HL-60 (cell line): ENCODE results near the gene FAM171A1.

ENCODE experiments used
- POLR2AphosphoS5 ChIP-seq: IDR thresholded peaks from 2 replicates; pipeline ENCODE4 v1.6.1; 2012; ENCODE audit warnings: low read depth
- TF ChIP-seq, protein P1 (sequence below): IDR thresholded peaks from one replicate; pipeline ENCODE4 v1.5.1; 2011; ENCODE audit warnings: low read length, control low read depth, inconsistent platforms; ENCODE audit not compliant: insufficient read depth

DNA sequence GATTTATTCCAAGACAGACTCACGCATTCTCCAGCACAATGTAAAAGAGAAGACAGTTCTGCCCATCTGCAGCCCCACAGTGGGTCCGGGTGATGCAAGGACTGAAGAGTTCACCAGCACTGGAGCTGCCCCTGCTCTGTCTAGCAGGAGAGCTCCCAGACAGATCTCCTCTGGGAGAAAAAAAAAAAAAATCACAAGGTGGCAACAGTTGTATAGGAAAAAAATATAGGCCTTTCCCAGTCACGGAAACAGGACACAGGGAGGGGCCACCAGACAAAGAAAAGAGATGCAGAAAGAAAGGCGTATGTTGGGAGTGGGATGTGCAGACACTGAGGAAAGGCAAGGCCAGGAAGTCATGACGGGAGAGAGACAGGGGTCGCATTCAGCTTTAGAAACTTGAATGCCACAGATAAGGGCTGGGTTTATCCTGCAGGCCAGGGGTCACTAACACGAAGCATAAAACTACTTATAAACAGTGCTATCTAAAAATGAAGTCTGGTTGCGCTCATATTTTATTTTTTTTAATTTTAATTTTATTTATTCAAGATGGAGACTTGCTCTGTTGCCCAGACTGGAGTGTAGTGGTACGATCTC is 54.1 kb downstream of the FAM171A1 start:
- TF ChIP-seq, protein P1, sequence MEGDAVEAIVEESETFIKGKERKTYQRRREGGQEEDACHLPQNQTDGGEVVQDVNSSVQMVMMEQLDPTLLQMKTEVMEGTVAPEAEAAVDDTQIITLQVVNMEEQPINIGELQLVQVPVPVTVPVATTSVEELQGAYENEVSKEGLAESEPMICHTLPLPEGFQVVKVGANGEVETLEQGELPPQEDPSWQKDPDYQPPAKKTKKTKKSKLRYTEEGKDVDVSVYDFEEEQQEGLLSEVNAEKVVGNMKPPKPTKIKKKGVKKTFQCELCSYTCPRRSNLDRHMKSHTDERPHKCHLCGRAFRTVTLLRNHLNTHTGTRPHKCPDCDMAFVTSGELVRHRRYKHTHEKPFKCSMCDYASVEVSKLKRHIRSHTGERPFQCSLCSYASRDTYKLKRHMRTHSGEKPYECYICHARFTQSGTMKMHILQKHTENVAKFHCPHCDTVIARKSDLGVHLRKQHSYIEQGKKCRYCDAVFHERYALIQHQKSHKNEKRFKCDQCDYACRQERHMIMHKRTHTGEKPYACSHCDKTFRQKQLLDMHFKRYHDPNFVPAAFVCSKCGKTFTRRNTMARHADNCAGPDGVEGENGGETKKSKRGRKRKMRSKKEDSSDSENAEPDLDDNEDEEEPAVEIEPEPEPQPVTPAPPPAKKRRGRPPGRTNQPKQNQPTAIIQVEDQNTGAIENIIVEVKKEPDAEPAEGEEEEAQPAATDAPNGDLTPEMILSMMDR, result no peak
- TF ChIP-seq POLR2AphosphoS5, result no peak
